Measurements from ENCODE around the gene GPR180.

- TF ChIP-seq CTCF (conservative IDR thresholded peaks at IDR 0.05; ENCODE audit: low read depth in 2 of 2), result no peak
- no peak for TF ChIP-seq EZH2phosphoT487 (IDR thresholded peaks at IDR 0.05; ENCODE audit: unreplicated experiment)
- TF ChIP-seq CREB1 (CRISPR knock-in tag; IDR thresholded peaks at IDR 0.05; ENCODE audit: low read depth), result no peak
These were observed 57.9 kb downstream of the GPR180 start for GRCh38 chr13:94659598-94659946.
